NT2/D1 (cell line): Measurements from ENCODE around the gene PIM1.

Experiments
- YY1 ChIP-seq: IDR thresholded peaks from 2 replicates; pipeline ENCODE4 v1.6.1; 2011; ENCODE audit not compliant: insufficient read length, insufficient read depth
- ZNF274 ChIP-seq: IDR thresholded peaks from 2 replicates; pipeline ENCODE4 v1.6.1; 2011; ENCODE audit warnings: mild to moderate bottlenecking, low read depth, low read length

- TF ChIP-seq ZNF274: no peak
- TF ChIP-seq YY1: no peak
These were observed 35.4 kb upstream of the PIM1 start for GRCh38 chr6:37134396-37135191.
